ENCODE data around the gene PROC.
A peak's percentile ranks its signal among the peaks of the same experiment; 100 is the strongest.
"Not testable (repeated sequence)": the region's sequence is repeated elsewhere in the genome, so short reads cannot be mapped to it uniquely, and the experiment has no call there.

Gene PROC

DNA sequence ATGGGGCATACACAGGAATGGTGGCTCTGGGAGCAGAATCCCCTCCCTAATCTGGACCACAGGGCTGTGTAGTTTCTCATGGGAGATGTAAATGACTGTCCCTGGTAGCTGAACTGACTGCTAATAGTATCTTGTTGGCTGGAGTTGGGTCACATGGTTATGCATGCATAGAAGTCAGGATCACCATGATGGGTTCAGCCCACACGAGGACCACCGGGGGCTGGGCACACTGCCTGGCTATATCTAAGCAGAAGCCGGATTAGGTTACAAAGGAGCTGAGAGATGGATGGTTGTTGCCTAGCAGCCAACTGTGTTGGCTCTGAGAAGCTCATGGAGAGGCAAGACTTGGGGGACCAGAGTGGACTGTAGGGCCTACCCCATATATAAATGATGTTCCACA is 23.7 kb upstream of the PROC start:
- no peak for DNase-seq (ENCODE audit: low read depth)

DNA sequence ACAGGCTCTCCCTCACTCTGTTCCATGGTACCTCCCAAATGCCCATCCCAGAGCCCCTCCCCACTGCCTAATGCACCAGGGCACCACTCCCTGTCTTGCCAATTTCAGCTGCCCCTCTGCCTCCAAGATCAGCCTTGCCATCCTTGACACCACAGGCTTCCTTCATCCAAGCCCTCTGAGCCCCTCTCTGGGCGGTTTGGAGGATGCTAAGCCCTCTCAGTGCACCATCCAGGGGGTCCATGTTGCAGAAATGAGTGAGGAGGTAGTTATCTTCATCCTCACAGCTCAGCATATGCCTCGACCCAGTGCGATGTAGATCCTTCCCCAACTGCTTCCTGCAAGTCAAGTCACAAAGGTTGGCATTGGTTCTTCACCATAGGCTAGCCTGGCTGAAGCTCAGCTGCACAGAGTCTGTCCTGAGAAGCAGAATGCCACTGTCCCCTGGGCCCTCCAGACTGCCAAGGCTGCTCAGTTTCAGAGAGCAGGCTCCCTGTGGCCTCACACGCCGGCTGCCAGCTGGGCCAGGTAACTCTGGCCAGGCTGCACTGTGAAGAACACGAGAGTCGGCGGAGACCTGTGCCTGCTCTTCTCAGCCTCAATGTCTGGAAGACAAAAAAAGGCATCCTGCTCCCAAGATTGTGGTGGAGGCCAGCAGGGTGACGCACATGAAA is 20.5 kb upstream of the PROC start:
- no peak for DNase-seq (ENCODE audit: low read depth)

DNA sequence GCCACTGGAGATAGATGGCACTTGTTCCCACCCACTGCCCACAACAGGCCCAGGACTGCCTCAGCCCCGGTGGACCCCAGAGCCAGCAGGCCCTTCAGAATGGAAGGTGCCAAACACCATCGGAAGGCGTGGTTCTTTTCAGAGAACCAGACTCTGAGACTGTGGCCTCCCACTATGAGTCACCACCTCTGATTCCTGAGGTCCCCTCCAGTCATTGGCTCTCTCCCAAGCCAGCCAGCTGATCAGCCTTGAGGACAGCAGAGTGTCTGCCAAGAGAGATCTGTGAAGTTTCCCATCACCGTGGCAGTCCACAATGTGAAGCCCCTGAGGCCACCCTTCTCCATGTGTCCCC is 20.0 kb upstream of the PROC start:
- DNase-seq (ENCODE audit: low read depth) = peak; percentile 76

DNA sequence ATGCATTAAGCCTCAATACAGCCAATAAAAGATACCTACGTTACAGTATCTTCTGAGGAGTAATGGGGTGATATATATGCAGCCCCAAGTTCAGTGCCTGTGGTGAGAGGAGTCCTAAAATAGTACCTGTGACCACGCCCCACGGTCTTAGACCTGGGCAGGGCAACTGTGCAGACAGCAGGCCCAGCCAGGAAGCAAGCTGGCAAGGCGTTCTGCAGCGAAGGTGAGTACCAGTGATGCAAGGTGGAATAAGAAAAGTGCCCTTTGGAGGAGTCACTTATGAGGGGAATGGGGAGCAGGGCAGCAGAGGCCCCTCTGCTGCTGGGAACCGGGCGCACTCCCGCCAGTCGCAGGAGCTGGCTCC is 17.7 kb upstream of the PROC start:
- no peak for DNase-seq (ENCODE audit: low read depth)

DNA sequence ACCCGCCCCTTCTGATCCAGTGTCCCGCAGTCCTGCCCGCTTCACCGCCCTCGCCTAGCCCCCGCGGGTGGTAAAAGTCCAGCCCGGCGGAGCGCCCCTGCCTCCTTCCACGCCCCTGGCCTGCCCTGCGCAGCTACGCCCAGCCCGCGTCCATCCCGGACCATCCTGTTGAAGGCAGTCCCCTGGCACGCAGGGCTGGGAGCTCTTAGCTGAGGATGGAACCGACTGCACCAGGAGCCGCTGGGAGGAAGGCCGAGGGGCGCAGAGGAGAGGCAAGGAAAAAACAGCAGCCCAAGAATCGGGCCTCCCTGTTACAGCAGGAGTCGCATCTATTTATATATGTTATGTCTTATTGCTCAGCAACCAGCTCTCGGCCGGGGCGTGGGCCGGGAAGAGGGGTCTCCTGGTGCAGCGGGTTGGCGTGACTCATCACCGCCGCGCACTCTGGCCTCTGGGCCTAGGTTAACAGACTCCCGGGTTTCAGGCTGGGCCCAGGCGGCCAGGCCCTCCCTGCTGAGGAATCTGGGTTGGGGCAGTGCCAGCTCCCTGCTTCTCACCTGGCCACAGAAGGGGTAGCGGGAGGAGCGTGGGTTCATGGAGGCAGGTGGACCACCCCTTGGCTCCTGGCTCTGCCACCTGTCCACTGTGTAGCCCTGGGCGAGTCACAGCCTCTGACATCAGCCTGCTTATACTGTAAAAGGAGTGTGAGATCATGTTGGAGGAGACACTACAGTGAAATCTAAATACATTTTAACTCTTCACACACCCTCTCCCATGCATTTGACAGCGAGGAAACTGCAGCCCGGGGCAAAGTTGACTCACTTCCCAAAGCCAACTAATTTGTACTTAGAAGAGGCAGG is 17.1 kb upstream of the PROC start:
- DNase-seq (ENCODE audit: low read depth) = peak; percentile 49

DNA sequence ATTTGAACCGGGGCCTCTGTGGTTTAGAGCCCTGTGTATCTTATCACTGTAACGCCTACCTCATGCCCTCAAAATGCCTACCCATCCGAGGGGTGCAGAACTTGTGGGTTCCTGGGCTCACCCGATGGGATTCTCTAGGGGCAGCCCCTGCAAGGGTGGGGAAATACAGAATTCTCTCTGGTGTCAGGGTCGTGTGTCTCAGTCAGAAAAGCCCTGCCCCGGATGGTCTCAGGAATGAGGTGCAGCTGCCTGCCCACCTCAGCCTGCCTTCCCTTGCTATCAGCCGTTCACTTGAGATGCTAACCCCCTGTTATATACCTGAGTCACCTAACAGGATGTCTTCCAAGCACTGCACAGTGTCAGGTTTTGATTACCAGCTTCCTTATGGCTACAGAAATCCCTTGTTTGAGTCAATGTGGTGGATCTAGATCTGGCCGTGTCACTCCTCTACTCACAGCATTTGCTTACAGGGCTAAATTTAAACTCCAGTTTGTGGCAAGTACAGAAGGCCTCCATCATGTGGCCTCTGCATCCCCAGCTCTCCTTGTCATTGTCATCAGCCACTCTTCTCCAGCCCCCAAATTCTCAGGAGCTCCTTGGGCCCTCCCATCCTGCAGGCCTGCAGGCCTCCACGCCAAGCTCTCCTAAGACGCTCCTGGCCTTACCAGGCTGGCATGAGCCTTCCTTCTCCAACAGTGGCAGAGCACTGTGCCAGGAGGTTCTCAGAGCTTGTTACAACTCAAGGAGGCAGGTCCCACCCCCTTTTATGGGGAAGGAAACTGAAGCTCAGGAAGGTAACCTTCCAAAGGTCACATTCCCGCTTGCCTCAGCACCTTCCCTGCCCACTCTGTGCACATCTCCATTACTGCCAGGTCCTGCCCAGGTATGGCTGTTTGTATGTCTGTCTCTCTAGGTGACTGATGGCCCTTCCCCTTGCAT is 16.2 kb upstream of the PROC start:
- DNase-seq (ENCODE audit: low read depth) = no peak

DNA sequence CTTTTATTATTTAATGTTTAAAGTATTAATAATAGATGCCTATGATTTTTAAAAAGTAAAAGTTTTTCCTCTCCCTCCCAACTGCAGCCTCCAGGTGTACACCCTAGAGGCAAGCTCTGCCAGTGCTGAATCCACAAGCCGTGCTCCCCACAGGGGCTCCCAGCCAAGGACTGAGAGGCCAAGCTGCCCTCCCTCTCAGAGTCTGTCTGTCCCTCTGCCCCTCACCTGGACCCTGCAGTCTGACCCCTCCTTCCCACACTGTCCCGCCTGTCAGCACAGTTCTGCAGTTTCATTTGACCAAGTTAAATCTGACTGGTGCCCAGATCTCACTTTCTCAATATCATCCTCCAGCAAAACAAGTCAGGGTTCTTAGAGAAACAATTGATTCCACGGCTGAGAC is 14.8 kb upstream of the PROC start:
- DNase-seq (ENCODE audit: low read depth) = no peak

DNA sequence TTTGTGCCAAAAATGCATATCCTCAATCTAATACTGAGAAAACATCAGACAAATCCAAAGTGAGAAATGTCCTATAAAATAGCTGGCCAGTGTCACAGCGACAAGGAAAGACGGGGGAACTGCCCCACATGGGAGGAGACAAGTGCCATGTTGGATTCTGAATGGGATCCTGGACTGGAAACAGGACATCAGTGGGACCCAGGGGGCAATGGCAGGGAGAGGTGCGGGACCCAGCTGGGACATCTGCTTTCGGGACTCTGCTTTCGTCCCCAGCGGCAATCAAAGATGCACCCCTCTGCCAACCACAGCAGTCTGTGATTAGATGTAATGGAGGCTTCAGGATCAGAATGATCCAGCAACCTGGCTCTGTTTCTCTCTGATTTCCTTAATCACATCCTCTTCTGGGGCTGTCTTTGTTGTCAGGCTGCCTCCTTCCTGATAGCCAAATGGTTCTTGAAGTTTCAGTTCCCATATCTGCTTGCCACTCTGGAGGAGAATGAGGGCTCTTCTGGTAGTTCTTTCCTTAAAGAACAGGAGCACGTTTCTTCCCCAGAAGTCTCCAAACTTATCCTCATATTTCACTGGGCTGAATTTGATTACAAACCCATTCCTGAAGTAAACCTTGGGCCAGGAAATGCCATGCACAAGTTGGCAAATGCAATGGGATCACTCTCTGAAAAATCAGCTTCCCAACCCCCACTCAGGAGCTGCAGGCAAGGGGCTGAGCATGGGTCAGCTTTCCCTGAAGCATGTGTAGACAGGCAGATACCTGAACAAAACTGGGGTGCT is 13.6 kb upstream of the PROC start:
- no peak for DNase-seq (ENCODE audit: low read depth)

DNA sequence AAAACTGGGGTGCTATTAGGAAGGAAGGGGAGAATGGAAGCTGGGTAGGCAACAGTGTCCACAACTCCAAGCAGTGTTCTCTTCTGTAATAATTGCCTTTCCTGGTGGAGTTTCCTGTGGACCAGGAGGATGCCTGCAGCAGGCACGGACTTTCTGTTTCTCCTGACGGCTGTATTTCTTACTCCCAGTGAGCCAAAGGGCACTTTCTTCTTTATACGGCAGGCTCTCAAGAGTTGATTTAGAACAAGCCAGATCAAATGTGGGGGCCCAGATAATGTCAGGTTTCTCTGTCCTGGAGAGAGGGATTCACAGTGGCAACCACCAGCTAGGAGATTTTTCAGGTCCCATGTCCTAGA is 13.0 kb upstream of the PROC start:
- no peak for DNase-seq (ENCODE audit: low read depth)

DNA sequence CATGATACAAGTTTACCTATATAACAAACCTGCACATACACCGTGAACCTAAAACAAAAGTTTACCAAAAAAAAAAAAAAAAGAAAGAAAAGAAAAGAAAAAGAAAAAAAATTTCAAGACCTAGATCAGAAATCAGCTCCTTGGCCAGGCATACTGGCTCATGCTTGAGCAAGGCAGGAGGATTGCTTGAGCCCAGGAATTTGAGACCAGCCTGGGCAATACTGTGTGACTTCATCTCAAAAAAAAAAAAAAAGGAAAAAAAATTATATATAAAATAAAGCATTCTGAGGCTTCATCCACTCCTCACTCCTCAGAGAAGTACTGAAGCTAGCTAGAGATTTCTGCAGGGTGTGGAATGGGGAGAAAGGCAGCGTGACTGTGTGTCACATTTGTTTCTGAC is 11.8 kb upstream of the PROC start:
- peak; percentile 29 for DNase-seq (ENCODE audit: low read depth)

DNA sequence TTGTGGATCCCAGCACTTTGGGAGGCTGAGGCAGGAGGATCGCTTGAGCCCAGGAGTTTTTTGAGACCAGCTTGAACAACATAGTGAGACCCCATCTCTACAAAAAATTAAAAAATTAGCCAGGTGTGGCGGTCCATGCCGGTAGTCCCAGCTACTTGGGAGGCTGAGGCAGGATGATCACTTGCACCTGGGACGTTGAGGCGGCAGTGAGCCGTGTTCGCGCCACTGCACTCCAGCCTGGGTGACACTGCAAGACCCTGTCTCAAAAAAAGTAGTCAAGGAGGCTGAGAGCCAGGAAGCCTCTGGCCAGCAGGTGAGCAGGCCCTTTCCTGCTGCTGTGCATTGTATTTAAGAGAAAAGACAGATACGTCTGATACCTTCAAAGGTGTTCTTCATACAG is 11.1 kb upstream of the PROC start:
- DNase-seq (ENCODE audit: low read depth) = no peak

DNA sequence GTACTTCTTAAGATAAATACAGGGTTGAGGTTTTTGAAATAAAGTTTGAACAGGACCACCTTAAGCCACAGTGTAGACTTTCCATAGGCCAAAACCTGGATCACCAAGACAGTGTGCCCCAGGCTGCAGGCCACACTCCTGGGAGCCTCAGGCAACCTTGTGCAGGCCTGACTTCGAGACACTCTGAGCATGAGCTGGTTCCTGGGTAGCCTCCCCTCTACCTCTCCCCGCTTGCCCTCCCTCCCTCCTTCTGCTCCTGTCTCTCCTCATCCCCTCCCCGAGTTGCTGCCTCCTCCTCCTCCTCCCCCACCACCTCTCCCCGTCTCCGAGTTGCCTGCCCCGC is 10.6 kb upstream of the PROC start:
- DNase-seq (ENCODE audit: low read depth) = no peak

DNA sequence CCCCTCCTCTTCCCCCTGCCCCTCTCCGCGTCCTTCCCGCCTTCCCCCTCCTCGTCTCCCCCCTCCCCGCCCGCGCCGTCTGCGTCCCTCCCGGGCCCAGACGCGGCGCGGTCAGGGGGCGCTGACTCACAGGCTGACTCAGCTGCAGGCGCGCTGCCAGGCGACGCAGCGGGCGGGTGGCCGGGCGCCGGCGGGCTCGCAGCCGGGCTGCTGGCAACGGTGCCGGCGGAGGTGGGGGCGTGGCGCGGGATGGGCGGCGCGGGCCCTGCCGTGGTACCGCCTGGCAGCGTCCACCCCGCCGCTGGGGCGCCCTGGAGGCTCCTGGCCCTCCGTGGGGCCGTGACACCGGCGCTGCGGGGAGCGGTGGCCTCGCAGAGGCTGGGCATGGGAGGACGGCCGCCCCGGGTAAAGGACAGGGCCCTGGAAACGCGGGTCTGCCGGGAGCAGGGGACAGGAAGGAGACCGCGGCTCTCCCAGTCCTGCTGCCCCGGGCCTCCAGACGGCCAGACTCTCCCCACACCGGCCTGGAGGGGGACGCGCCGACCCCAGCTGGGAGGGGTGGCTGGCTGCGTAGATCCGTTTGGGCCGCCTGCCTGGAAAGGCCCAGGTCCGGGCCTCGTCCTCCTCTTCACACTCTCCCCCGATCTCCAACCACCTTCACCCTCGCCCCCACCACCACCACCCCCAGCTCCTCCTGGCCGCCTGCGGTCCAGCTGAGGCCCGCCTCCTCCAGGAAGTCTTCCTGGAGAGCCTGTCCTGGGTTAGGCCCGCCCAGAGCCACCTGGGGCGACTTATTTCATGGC is 10.0 kb upstream of the PROC start:
- DNase-seq (ENCODE audit: low read depth) = peak; percentile 84

DNA sequence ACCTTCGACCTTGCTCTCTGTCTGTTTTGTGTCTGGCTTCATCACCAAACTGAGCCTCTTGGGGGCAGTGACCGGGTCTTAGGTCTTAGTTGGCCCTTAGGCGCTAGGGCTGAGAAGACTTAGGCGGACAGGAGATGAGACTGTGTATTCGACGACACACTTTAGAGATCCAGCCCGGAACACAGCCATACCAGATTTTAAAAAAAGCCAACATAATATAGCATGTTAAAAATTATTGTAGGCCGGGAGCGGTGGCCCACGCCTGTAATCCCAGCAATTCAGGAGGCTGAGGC is 9.5 kb upstream of the PROC start:
- no peak for DNase-seq (ENCODE audit: low read depth)

DNA sequence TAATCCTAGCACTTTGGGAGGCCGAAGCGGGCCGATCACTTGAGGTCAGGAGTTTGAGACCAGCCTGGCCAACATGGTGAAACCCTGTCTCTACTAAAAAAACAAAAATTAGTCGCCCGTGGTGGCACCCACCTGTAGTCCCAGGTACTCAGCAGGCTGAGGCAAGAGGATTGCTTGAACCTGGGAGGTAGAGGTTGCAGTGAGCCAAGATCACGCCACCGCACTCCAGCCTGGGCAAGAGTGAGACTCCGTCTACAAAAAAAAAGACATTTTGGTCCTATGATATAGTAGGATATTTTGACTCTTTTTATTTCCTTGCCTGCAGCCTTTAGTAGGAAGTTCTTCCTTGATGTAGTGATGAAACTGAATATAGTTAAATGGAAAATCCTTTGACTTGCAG is 8.5 kb upstream of the PROC start:
- not testable (repeated sequence) for DNase-seq (ENCODE audit: low read depth)

DNA sequence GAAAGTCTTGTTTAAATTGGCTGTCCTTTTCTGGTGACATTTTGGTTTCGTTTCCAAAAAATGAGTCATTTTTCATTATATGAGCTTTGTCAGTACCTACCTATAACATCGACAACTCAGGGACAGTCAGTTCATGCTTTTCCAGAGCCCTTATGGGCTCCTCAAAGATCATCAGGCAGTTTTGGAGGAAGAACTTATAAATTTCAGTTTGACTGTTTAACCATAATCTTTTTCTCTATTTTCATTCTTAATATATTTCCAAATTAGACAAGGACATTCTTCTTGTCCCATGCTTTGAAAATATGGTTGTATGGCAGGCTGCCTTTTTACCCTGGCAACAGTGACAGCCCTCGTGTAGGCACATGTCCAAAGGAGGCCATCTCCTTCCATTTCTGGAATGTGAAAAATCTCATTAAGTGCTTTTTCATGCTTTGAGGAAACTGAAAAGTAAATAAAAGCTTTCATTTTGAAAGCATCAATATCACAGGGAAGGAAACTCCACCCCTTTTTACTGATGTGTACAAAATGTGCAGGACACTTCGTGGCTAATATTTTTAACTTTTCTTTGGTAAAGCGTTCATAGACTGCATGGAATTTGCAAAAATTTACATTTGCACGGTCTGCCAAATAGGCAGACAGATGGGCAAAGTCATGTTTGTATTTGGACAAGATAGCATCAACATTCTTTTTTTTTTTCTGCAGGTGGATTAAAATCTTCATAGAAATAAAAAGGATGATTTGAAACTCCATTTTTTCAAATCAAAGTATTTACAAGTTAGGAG is 7.2 kb upstream of the PROC start:
- peak; percentile 53 for DNase-seq (ENCODE audit: low read depth)

DNA sequence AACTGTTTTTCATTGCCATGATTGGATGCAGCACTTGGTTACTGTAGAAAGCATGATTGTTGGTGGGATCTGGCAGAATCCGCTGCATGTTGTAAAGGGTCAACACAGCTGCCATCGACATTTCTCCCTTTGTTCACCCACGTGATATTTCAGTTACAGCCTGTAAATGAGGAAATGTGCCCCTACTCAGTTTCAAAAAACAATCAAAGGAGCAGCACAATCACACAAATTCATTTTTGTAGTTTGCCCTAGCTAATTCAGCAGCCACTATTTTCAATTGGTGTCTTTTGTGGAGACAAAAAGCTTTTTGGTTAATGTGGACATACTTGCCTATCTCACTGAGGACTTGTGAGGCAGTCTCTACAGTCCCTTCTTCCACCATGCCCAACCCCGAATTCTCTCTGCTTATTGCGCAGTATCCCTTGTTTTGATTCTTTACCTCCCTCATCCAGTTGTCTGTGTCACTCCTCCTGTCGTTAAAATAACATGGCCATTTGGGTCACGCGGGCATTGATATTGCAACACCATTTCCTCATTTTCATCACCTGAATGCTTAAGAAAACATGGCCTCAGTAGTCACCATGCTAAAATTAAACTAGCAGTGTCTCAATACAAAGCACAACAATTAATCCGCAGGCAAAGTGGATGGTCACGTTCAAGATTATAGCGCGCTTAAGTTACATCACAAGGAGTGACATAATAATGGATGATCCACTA is 6.4 kb upstream of the PROC start:
- DNase-seq (ENCODE audit: low read depth) = no peak

DNA sequence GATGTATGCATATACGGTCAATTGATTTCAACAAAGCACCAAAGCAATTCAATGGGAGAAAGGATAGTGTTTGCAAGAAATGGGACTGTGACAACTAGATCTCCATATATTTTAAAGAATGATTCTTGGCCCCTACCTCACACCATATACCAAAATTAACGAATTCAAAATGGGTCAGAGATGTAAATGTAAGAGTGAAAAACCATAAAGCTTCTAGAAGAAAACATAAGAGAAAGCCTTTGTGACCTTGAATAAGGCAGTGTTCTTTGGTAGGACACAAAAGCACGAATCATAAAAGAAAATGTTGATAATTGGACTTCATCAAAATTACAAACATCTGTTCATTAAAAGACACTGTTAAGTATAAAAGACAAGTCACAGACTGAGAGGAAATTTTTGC is 5.0 kb upstream of the PROC start:
- no peak for DNase-seq (ENCODE audit: low read depth)

DNA sequence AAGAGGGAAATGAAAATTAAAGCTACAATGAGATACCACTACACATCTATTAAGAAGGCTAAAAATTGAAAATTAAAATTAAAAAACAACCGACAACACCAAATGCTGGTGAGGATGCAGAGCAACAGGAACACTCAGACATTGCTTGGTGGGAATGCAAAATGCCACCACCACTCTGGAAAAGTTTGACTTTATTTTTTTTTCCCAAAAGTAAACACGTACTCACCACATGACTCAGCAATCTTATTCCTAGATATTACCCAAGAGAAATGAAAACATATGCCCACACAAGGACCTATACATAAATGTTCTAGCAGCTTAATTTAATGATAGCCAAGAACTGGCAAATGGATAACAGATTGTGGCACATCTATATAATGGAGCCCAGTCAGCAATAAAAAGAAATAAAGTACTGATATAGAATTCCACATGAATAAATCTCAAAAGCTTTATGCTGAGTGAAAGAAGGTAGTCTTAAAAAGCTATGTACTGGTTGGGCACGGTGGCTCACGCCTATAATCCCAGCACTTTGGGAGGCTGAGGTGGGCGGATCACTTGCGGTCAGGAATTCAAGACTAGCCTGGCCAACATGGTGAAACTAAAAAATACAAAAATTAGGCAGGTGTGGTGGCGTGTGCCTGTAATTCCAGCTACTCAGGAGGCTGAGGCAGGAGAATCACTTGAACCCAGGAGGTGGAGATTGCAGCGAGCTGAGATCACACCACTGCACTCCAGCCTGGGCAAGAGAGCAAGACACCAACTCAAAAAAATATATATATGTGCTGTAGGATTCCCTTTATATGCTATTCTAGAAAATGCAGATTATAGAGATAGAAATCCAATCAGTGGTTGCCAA is 4.2 kb upstream of the PROC start:
- DNase-seq (ENCODE audit: low read depth) = peak; percentile 69
